Calu3 (cell line): Measurements from ENCODE around the gene ASTN1. TPM values are rescaled to one million over a fixed set of nuclear protein-coding genes. Genes with fewer than 3 reads are reported as not detected.

ENCODE experiments used
- BruUV-seq: library from RNA; stranded (reverse); fragments of 400-500 nt; replicated peaks from 2 replicates; lab custom pipeline; 2021; lab: Mats Ljungman, UMichigan
- CTCF ChIA-PET: fragments of 300-600 bp; sonication (Branson Sonifier 250); formaldehyde crosslinking; loops from one replicate; lab custom pipeline; 2022; ENCODE audit warnings: antibody characterized with exemption; lab: Charles Lee
- DNase-seq: peaks from one replicate; pipeline ENCODE4 v3.0.0; 2022
- H3K27ac Mint-ChIP-seq: one replicate; pipeline ENCODE4 v1.8.0; 2022; ENCODE audit warnings: mixed read lengths; ENCODE audit not compliant: unreplicated experiment
- H3K27me3 Mint-ChIP-seq: one replicate; pipeline ENCODE4 v1.8.0; 2022; ENCODE audit warnings: mixed read lengths; ENCODE audit not compliant: unreplicated experiment
- H3K36me3 Mint-ChIP-seq: one replicate; pipeline ENCODE4 v1.8.0; 2022; ENCODE audit warnings: mild to moderate bottlenecking, moderate library complexity, mixed read lengths; ENCODE audit not compliant: insufficient read depth, unreplicated experiment
- H3K4me1 Mint-ChIP-seq: one replicate; pipeline ENCODE4 v1.8.0; 2022; ENCODE audit warnings: mild to moderate bottlenecking, low read depth, mixed read lengths; ENCODE audit not compliant: unreplicated experiment
- H3K4me3 Mint-ChIP-seq: one replicate; pipeline ENCODE4 v1.8.0; 2022; ENCODE audit warnings: mild to moderate bottlenecking, low read depth, moderate library complexity, mixed read lengths; ENCODE audit not compliant: unreplicated experiment
- H3K9me3 Mint-ChIP-seq: one replicate; pipeline ENCODE4 v1.8.0; 2022; ENCODE audit warnings: low read depth, mixed read lengths; ENCODE audit not compliant: unreplicated experiment
- CTCF ChIP-seq: fragments of 200-600 bp; IDR thresholded peaks from one replicate; pipeline ENCODE4 v1.8.0; 2022; ENCODE audit warnings: antibody characterized with exemption; ENCODE audit not compliant: unreplicated experiment
- intact Hi-C: fragments of 100-400 bp; cut with micrococcal nuclease; formaldehyde crosslinking; loops from one replicate; pipeline ENCODE4 v1.10.0; 2022; ENCODE audit not compliant: unreplicated experiment
- total RNA-seq: library from RNA; stranded (reverse); gene quantifications from 2 replicates; pipeline ENCODE4 v1.2.3, GENCODE V29; 2022

The ASTN1 gene
- total RNA-seq, 1 experiment from 2014 or later = not detected

GRCh38 chr1:176854758-176855745, 309.5 kb downstream of the ASTN1 start:
- no peak for TF ChIP-seq CTCF
- H3K4me3 Mint-ChIP-seq = no peak overlapping the region
- no peaks in the 10 kb centered on the region for H3K36me3 Mint-ChIP-seq
- intact Hi-C loops = no loop called here
- no peak for DNase-seq
- no peak overlapping the region for H3K27ac Mint-ChIP-seq
- CTCF ChIA-PET = no interaction called here
- peaks cover 84% of the 10 kb centered on the region for H3K27me3 Mint-ChIP-seq
- H3K9me3 Mint-ChIP-seq = no peaks in the 10 kb centered on the region
- no peaks in the 10 kb centered on the region for H3K4me1 Mint-ChIP-seq
- no TSS peak for BruUV-seq

DNA sequence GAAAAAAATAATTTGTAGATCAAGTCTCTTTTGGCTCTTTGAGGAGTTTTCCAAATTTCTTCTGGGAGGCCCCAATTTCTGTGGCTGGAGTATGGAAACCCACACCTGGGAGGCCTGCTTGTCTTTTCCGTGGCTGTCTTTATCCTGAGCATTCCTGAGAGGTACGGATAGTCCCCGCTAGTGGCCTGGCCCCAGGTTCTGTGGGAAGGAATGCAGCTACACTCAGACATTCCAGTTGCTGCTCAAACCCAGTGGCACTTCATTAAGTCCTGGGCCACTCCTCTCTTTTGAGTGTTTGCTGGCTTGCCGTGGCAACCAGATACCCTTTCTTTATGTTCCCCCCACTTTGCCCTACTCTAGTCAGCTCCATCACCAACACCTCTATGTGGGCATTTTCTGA, 310.4 kb downstream of the ASTN1 start:
- H3K4me3 Mint-ChIP-seq = no peak overlapping the region
- BruUV-seq = no TSS peak
- H3K27me3 Mint-ChIP-seq = peaks cover 84% of the 10 kb centered on the region
- intact Hi-C loops = no loop called here
- no peak for DNase-seq
- CTCF ChIA-PET = no interaction called here
- no peaks in the 10 kb centered on the region for H3K9me3 Mint-ChIP-seq
- H3K27ac Mint-ChIP-seq = no peak overlapping the region
- no peak for TF ChIP-seq CTCF
- H3K4me1 Mint-ChIP-seq = no peaks in the 10 kb centered on the region
- no peaks in the 10 kb centered on the region for H3K36me3 Mint-ChIP-seq

GRCh38 chr1:176853503-176853902, 311.0 kb downstream of the ASTN1 start:
- H3K36me3 Mint-ChIP-seq = no peaks in the 10 kb centered on the region
- H3K27ac Mint-ChIP-seq = no peak overlapping the region
- intact Hi-C loops = no loop called here
- no peaks in the 10 kb centered on the region for H3K9me3 Mint-ChIP-seq
- BruUV-seq = no TSS peak
- DNase-seq = no peak
- CTCF ChIA-PET = no interaction called here
- H3K4me3 Mint-ChIP-seq = no peak overlapping the region
- H3K27me3 Mint-ChIP-seq = peaks cover 78% of the 10 kb centered on the region
- TF ChIP-seq CTCF = no peak
- no peaks in the 10 kb centered on the region for H3K4me1 Mint-ChIP-seq

GRCh38 chr1:176852124-176852523, 312.4 kb downstream of the ASTN1 start:
- no peak for DNase-seq
- Mint-ChIP-seq H3K36me3 (no peaks in the 10 kb centered on the region), H3K27ac (no peak overlapping the region), H3K4me1 (no peaks in the 10 kb centered on the region), H3K27me3 (peaks cover 64% of the 10 kb centered on the region), H3K9me3 (no peaks in the 10 kb centered on the region), H3K4me3 (no peak overlapping the region)
- CTCF ChIA-PET = no interaction called here
- TF ChIP-seq CTCF = no peak
- BruUV-seq = no TSS peak
- intact Hi-C loops = no loop called here
